ENCODE data around the gene PLD2.

GRCh38 chr17:4818276-4818675 lies 11.3 kb downstream of the PLD2 start:
- TF ChIP-seq CTCF (IDR thresholded peaks at IDR 0.05): no peak
- TF ChIP-seq POLR2A (IDR thresholded peaks at IDR 0.05): no peak

Measured in body of pancreas (tissue), 4 donors.